Panc1 (cell line): ENCODE results near the gene MEIOSIN. TPM values are rescaled to one million over a fixed set of nuclear protein-coding genes. Genes with fewer than 3 reads are reported as not detected.
A peak's percentile ranks its signal among the peaks of the same experiment; 100 is the strongest.

Experiments
- ATAC-seq: fragments of 200-7000 bp; cut with Tn5 transposase; 2 replicates; pipeline ENCODE4 v1.9.1; 2020; ENCODE audit warnings: mild to moderate bottlenecking, moderate library complexity
- BruUV-seq: library from RNA; stranded (reverse); fragments of 400-500 nt; replicated peaks from 2 replicates; lab custom pipeline; 2021; lab: Mats Ljungman, UMichigan
- CTCF ChIA-PET: fragments of 300-600 bp; sonication (Branson Sonifier 250); formaldehyde crosslinking; loops from one replicate; lab custom pipeline; 2022; ENCODE audit warnings: antibody characterized with exemption; lab: Charles Lee
- POLR2A ChIA-PET: fragments of 300-600 bp; sonication (Branson Sonifier 250); formaldehyde crosslinking; loops from one replicate; lab custom pipeline; 2022; ENCODE audit warnings: antibody characterized with exemption; lab: Charles Lee
- DNase-seq: peaks from one replicate; pipeline ENCODE4 v3.0.0-alpha.2; 2010; ENCODE audit warnings: low read depth, low spot score
- H3K27ac ChIP-seq: 2 replicates; pipeline ENCODE4 v1.5.1; 2011; ENCODE audit warnings: mild to moderate bottlenecking, low read length, inconsistent platforms
- H3K27me3 ChIP-seq: fragments of 200-500 bp; sonication (Bioruptor generic); 2 replicates; pipeline ENCODE4 v1.6.0; 2014; ENCODE audit warnings: low read length, inconsistent platforms; ENCODE audit not compliant: control insufficient read depth, insufficient read depth
- H3K36me3 ChIP-seq: fragments of 200-500 bp; sonication (Bioruptor generic); 2 replicates; pipeline ENCODE4 v1.5.1; 2014; ENCODE audit warnings: inconsistent platforms, mild to moderate bottlenecking, low read length, moderate library complexity; ENCODE audit not compliant: control insufficient read depth, insufficient read depth
- H3K4me1 ChIP-seq: 2 replicates; pipeline ENCODE4 v1.5.1; 2011; ENCODE audit warnings: inconsistent platforms, mild to moderate bottlenecking, low read length, moderate library complexity; ENCODE audit not compliant: control insufficient read depth, insufficient read depth
- H3K4me3 ChIP-seq, 2 experiments: 2 replicates each; pipeline ENCODE4 v1.5.1; 2011 to 2012; ENCODE audit warnings: low read depth in 2 of 2, low read length in 2 of 2, mild to moderate bottlenecking in 2 of 2, inconsistent platforms in 1 of 2, moderate library complexity in 1 of 2
- H3K9me3 ChIP-seq: fragments of 200-500 bp; sonication (Bioruptor generic); 2 replicates; pipeline ENCODE4 v1.5.1; 2014; ENCODE audit warnings: low read depth, mild to moderate bottlenecking, inconsistent platforms, low read length, moderate library complexity; ENCODE audit not compliant: control insufficient read depth, insufficient read depth
- POLR2AphosphoS5 ChIP-seq: IDR thresholded peaks from 2 replicates; pipeline ENCODE4 v1.6.1; 2012; ENCODE audit warnings: mild to moderate bottlenecking, low read depth, low read length, moderate library complexity
- SIN3A ChIP-seq: IDR thresholded peaks from 2 replicates; pipeline ENCODE4 v1.6.1; 2012; ENCODE audit warnings: low read depth, mild to moderate bottlenecking, low read length, moderate library complexity, borderline replicate concordance; ENCODE audit not compliant: insufficient read depth
- TCF7L2 ChIP-seq: IDR thresholded peaks from 2 replicates; pipeline ENCODE4 v1.6.1; 2011; ENCODE audit warnings: mild to moderate bottlenecking, low read depth, low read length, inconsistent platforms
- in situ Hi-C: cut with HindIII; loops from 2 replicates; pipeline ENCODE4 v1.10.0; 2016; ENCODE audit warnings: low sequenced_read_pairs, low pct_unique_long_range_greater_than_20kb
- intact Hi-C: fragments of 100-400 bp; cut with micrococcal nuclease; formaldehyde crosslinking; loops from one replicate; pipeline ENCODE4 v1.10.0; 2022; ENCODE audit not compliant: unreplicated experiment
- total RNA-seq: library from RNA; stranded (reverse); gene quantifications from one replicate; pipeline ENCODE4 v1.2.1, GENCODE V29; 2021; ENCODE audit not compliant: unreplicated experiment
- TF ChIP-seq, protein P1 (sequence below), 2 experiments: IDR thresholded peaks; 2 replicates each; pipeline ENCODE4 v1.6.1; 2011 to 2012; ENCODE audit warnings: low read depth in 2 of 2, control low read depth in 1 of 2, low read length in 1 of 2, mild to moderate bottlenecking in 1 of 2, moderate library complexity in 1 of 2; ENCODE audit not compliant: insufficient read depth in 1 of 2
- TF ChIP-seq, protein P2 (sequence below): fragments of 450-650 bp; IDR thresholded peaks from 2 replicates; pipeline ENCODE4 v1.5.1; 2017; ENCODE audit warnings: mild to moderate bottlenecking

MEIOSIN gene
- total RNA-seq, 1 experiment from 2014 or later = not detected

DNA sequence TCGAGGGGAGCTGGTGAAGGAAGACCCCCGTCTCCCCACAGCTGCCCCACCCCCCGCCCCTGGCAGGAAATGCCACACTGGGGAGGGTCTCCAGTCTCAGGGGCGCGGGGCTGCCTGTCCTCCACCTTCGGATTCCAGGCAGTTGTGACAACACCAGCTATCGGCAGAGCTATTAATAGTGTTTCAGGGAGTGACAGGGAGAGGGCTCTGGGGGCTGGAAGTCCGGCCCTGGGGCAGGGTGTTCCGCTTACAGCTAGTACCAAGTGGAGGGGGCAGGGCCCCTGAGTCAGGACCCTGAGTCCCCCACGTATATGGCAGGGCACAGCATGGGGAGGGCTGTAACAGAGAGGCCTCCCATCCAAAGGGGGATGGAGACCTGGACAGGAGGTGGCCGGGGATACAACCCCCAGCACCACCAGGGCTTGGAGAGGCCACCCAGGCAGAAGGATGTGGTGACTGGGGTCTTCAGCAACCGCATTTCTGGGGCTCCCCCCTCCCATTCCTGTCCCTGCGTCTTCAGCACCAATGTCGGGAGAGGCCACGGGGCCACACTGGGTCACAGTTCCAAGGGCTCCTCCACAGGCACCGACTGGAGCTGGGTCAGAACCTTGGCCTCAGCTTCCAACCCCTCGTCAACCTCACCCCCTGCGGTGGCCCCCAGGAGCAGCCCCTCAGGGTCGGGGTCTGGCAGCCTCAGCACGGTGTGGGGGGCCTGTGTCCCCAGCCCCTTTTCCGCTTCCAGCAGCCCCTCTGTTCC, 31.9 kb downstream of the MEIOSIN start:
- ATAC-seq (no peak), DNase-seq (no peak)
- in situ Hi-C loops (no loop called here), intact Hi-C loops (loop anchor here (10.0 kb wide), 1 partner anchor 60 kb away; no protein-coding TSS in a partner anchor)
- Histone ChIP-seq H3K4me3 (no peak overlapping the region), H3K9me3 (no peaks in the 10 kb centered on the region), H3K27ac (0 out of 2 replicates have a peak overlapping the region, but pooled peaks have one; percentile 17), H3K4me1 (peaks cover 22% of the 10 kb centered on the region), H3K27me3 (no peaks in the 10 kb centered on the region), H3K36me3 (no peaks in the 10 kb centered on the region)
- TF ChIP-seq SIN3A = no peak
- TF ChIP-seq, protein P1, sequence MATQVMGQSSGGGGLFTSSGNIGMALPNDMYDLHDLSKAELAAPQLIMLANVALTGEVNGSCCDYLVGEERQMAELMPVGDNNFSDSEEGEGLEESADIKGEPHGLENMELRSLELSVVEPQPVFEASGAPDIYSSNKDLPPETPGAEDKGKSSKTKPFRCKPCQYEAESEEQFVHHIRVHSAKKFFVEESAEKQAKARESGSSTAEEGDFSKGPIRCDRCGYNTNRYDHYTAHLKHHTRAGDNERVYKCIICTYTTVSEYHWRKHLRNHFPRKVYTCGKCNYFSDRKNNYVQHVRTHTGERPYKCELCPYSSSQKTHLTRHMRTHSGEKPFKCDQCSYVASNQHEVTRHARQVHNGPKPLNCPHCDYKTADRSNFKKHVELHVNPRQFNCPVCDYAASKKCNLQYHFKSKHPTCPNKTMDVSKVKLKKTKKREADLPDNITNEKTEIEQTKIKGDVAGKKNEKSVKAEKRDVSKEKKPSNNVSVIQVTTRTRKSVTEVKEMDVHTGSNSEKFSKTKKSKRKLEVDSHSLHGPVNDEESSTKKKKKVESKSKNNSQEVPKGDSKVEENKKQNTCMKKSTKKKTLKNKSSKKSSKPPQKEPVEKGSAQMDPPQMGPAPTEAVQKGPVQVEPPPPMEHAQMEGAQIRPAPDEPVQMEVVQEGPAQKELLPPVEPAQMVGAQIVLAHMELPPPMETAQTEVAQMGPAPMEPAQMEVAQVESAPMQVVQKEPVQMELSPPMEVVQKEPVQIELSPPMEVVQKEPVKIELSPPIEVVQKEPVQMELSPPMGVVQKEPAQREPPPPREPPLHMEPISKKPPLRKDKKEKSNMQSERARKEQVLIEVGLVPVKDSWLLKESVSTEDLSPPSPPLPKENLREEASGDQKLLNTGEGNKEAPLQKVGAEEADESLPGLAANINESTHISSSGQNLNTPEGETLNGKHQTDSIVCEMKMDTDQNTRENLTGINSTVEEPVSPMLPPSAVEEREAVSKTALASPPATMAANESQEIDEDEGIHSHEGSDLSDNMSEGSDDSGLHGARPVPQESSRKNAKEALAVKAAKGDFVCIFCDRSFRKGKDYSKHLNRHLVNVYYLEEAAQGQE (IDR thresholded peaks at IDR 0.05; ENCODE audit: insufficient read depth in 1 of 2, low read depth in 2 of 2, low read length in 1 of 2) = no peak
- TF ChIP-seq, protein P2, sequence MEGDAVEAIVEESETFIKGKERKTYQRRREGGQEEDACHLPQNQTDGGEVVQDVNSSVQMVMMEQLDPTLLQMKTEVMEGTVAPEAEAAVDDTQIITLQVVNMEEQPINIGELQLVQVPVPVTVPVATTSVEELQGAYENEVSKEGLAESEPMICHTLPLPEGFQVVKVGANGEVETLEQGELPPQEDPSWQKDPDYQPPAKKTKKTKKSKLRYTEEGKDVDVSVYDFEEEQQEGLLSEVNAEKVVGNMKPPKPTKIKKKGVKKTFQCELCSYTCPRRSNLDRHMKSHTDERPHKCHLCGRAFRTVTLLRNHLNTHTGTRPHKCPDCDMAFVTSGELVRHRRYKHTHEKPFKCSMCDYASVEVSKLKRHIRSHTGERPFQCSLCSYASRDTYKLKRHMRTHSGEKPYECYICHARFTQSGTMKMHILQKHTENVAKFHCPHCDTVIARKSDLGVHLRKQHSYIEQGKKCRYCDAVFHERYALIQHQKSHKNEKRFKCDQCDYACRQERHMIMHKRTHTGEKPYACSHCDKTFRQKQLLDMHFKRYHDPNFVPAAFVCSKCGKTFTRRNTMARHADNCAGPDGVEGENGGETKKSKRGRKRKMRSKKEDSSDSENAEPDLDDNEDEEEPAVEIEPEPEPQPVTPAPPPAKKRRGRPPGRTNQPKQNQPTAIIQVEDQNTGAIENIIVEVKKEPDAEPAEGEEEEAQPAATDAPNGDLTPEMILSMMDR = no peak
- no peak for TF ChIP-seq POLR2AphosphoS5
- no peak for TF ChIP-seq TCF7L2
- ChIA-PET POLR2A (no interaction called here), CTCF (no interaction called here)
- BruUV-seq = TSS peak; percentile 67

DNA sequence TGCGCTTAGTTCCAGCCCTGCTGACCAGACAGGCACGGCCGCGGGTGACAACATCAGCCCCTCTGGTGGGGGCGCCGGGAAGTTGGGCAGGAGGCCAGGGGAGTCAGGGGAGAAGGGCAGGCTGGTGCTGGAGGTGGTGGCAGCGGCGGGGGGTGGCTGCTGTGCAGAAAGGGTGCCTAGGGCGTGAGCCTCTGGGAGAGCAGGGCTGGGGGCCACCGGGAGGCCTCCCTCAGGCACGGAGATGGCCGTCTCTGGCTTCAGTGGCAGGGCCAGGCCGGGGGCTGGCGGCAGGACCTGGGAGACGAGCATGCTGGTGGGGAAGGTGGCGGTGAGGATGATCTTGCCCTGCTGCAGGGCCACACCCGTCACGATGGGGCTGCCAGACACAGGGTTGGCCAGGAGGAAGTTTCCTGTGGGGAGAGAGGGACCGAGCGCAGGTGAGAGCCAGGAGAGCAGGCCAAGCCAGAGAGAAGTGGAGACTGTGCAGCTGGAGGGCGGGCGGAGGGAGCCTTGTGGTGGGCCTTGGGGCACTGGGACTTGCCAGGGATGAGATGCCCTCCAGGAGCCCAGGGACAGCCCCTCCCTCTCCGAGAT, 32.6 kb downstream of the MEIOSIN start:
- TF ChIP-seq POLR2AphosphoS5 (no peak), TCF7L2 (no peak), SIN3A (no peak)
- TF ChIP-seq, protein P1 (IDR thresholded peaks at IDR 0.05; ENCODE audit: insufficient read depth in 1 of 2, low read depth in 2 of 2, low read length in 1 of 2) = no peak
- TF ChIP-seq, protein P2 = no peak
- Histone ChIP-seq H3K27ac (no peak overlapping the region; the same call in 1 of the 2 replicates), H3K36me3 (no peaks in the 10 kb centered on the region), H3K4me1 (peaks cover 22% of the 10 kb centered on the region), H3K4me3 (no peak overlapping the region), H3K9me3 (no peaks in the 10 kb centered on the region), H3K27me3 (no peaks in the 10 kb centered on the region)
- ChIA-PET CTCF (no interaction called here), POLR2A (no interaction called here)
- in situ Hi-C loops (no loop called here), intact Hi-C loops (loop anchor here (10.0 kb wide), 1 partner anchor 61 kb away; no protein-coding TSS in a partner anchor)
- ATAC-seq = no peak
- no peak for DNase-seq
- BruUV-seq = no TSS peak
